Measurements from ENCODE around the gene SATB1. TPM values are rescaled to one million over a fixed set of nuclear protein-coding genes. Genes with fewer than 3 reads are reported as not detected.

SATB1 gene
- total and polyA plus RNA-seq, 2 of the 4 experiments (the other 2 are of a cell fraction): 7.5 to 10.7 TPM

DNA sequence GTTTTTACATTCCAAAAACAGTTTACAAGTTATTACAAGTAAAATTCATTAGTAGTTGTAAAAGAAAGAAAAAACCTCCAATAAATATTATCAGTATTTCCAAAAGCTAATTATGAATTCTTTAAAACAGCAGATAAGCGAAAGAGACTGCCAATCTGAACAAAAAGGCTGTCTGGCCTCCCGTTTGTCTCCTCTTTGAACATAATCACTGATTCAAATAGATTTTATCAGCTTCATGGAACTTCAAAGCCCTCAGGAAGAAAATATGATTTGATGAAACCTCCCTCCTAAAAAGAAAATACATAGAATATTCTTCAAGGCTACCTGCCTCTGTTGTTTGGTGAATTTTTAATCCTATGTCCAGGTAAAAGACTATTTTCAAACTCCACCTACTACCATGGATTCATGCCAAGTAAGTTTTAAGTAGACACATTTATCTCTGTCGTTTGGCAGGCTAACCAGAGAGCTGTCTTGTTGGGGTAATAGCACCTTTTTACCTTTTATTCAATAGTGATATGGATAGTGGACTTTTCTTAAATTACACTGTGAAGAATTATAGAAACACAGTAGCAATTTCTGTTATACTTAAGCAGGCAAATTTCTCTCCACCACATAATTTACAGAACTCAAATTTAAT, 35.0 kb downstream of the SATB1 start:
- no peaks in the 10 kb centered on the region for H3K79me1 ChIP-seq (ENCODE audit: low read depth in 1 of 2, low read length in 2 of 2)
- no peak overlapping the region for H3K18ac ChIP-seq (ENCODE audit: low read depth, low read length)
- H2BK20ac ChIP-seq (ENCODE audit: low read depth, low read length): no peak overlapping the region
- no CpG with 5 or more reads among the region's 3 CpGs for WGBS, 2 experiments (ENCODE audit: extremely low coverage in 2 of 2, insufficient read length in 1 of 2)
- no peak overlapping the region for H3K27ac ChIP-seq (ENCODE audit: insufficient read depth, low read length)
- intact Hi-C loops (cut with micrococcal nuclease) (no loop called here), in situ Hi-C loops (cut with MboI; ENCODE audit: low sequenced_read_pairs) (no loop called here), dilution Hi-C loops (cut with HindIII; ENCODE audit: low sequenced_read_pairs, unreplicated experiment) (no loop called here)
- H2BK120ac ChIP-seq (ENCODE audit: low read depth, low read length): no peak overlapping the region
- no peak overlapping the region for H4K5ac ChIP-seq (ENCODE audit: low read depth, low read length)
- no peak overlapping the region for H2BK5ac ChIP-seq (ENCODE audit: low read depth, low read length, poor library complexity, severe bottlenecking)
- no peaks in the 10 kb centered on the region for H3K27me3 ChIP-seq (ENCODE audit: control insufficient read depth, insufficient read depth, low read length)
- H4K20me1 ChIP-seq (ENCODE audit: insufficient read depth, low read length): no peaks in the 10 kb centered on the region
- POLR2A ChIA-PET (ENCODE audit: unreplicated experiment): no interaction called here
- H3K9me3 ChIP-seq (ENCODE audit: control insufficient read depth, insufficient read depth, low read length): no peaks in the 10 kb centered on the region
- H2AFZ ChIP-seq (replicated peaks; ENCODE audit: low read length, poor library complexity): no peak overlapping the region
- no peak for ATAC-seq (ENCODE audit: low read depth)
- H3K14ac ChIP-seq (replicated peaks; ENCODE audit: low read depth, low read length): no peak overlapping the region
- H3K9ac ChIP-seq (ENCODE audit: low read depth, low read length): no peak overlapping the region
- no peak overlapping the region for H2AK5ac ChIP-seq (ENCODE audit: low read depth, low read length)
- no peaks in the 10 kb centered on the region for H3K4me1 ChIP-seq (ENCODE audit: control insufficient read depth, insufficient read depth, low read length)
- no peak overlapping the region for H3K4me3 ChIP-seq (ENCODE audit: insufficient read depth, low read depth, low read length)
- no peak overlapping the region for H4K8ac ChIP-seq (ENCODE audit: low read depth in 2 of 2, low read length in 2 of 2)
- no peak overlapping the region for H3K4ac ChIP-seq (ENCODE audit: low read depth, low read length)
- no peak for DNase-seq
- H2AK9ac ChIP-seq (replicated peaks; ENCODE audit: low read depth, low read length, poor library complexity): no peak overlapping the region
- CTCF ChIA-PET: interaction anchor here (1.1 to 2.0 kb wide), 4 partner anchors 8 to 745 kb away, joined by 4 to 15 read pairs (median 7); no protein-coding TSS in a partner anchor
- TF ChIP-seq RAD21 (IDR thresholded peaks at IDR 0.05; ENCODE audit: low read length): no peak
- no peak for TF ChIP-seq CEBPB (IDR thresholded peaks at IDR 0.05; ENCODE audit: low read depth, low read length)
- TF ChIP-seq MAFK (IDR thresholded peaks at IDR 0.05; ENCODE audit: low read depth, low read length): no peak
- TF ChIP-seq, protein P1, sequence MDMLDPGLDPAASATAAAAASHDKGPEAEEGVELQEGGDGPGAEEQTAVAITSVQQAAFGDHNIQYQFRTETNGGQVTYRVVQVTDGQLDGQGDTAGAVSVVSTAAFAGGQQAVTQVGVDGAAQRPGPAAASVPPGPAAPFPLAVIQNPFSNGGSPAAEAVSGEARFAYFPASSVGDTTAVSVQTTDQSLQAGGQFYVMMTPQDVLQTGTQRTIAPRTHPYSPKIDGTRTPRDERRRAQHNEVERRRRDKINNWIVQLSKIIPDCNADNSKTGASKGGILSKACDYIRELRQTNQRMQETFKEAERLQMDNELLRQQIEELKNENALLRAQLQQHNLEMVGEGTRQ (IDR thresholded peaks at IDR 0.05; ENCODE audit: low read depth, low read length): no peak
- TF ChIP-seq BHLHE40 (IDR thresholded peaks at IDR 0.05; ENCODE audit: low read depth, low read length): no peak
- TF ChIP-seq RCOR1 (IDR thresholded peaks at IDR 0.05; ENCODE audit: insufficient replicate concordance, low read length): no peak
- TF ChIP-seq, protein P2, sequence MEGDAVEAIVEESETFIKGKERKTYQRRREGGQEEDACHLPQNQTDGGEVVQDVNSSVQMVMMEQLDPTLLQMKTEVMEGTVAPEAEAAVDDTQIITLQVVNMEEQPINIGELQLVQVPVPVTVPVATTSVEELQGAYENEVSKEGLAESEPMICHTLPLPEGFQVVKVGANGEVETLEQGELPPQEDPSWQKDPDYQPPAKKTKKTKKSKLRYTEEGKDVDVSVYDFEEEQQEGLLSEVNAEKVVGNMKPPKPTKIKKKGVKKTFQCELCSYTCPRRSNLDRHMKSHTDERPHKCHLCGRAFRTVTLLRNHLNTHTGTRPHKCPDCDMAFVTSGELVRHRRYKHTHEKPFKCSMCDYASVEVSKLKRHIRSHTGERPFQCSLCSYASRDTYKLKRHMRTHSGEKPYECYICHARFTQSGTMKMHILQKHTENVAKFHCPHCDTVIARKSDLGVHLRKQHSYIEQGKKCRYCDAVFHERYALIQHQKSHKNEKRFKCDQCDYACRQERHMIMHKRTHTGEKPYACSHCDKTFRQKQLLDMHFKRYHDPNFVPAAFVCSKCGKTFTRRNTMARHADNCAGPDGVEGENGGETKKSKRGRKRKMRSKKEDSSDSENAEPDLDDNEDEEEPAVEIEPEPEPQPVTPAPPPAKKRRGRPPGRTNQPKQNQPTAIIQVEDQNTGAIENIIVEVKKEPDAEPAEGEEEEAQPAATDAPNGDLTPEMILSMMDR (conservative IDR thresholded peaks at IDR 0.05; ENCODE audit: low read depth, low read length): no peak
- TF ChIP-seq NFE2L2 (IDR thresholded peaks at IDR 0.05; ENCODE audit: low read depth, low read length): no peak
- no peak for TF ChIP-seq RFX5 (IDR thresholded peaks at IDR 0.05; ENCODE audit: low read depth, low read length)
- no peak for TF ChIP-seq POLR2A (IDR thresholded peaks at IDR 0.05; ENCODE audit: low read depth, low read length)
- TF ChIP-seq CHD1 (IDR thresholded peaks at IDR 0.05; ENCODE audit: low read depth, low read length): no peak
- TF ChIP-seq MXI1 (IDR thresholded peaks at IDR 0.05; ENCODE audit: borderline replicate concordance, low read depth, low read length): no peak
- TF ChIP-seq, protein P3, sequence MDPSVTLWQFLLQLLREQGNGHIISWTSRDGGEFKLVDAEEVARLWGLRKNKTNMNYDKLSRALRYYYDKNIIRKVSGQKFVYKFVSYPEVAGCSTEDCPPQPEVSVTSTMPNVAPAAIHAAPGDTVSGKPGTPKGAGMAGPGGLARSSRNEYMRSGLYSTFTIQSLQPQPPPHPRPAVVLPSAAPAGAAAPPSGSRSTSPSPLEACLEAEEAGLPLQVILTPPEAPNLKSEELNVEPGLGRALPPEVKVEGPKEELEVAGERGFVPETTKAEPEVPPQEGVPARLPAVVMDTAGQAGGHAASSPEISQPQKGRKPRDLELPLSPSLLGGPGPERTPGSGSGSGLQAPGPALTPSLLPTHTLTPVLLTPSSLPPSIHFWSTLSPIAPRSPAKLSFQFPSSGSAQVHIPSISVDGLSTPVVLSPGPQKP (IDR thresholded peaks at IDR 0.05; ENCODE audit: borderline replicate concordance, low read depth, low read length): no peak
- TF ChIP-seq SMC3 (IDR thresholded peaks at IDR 0.05; ENCODE audit: low read depth, low read length): no peak
- TF ChIP-seq FOS (IDR thresholded peaks at IDR 0.05; ENCODE audit: low read depth, low read length): no peak
- TF ChIP-seq MAZ (IDR thresholded peaks at IDR 0.05; ENCODE audit: borderline replicate concordance, low read depth, low read length): no peak
- H3K9me1 ChIP-seq (ENCODE audit: insufficient read depth, low read length): no peaks in the 10 kb centered on the region
- H3K4me2 ChIP-seq (ENCODE audit: low read depth, low read length): no peak overlapping the region
- H3K36me3 ChIP-seq (ENCODE audit: control insufficient read depth, insufficient read depth, low read length): peaks cover 2% of the 10 kb centered on the region
- no peak overlapping the region for H4K91ac ChIP-seq (ENCODE audit: insufficient read depth, low read depth, low read length)
- no TSS peak for BruUV-seq (replicated peaks)
- H3K56ac ChIP-seq (ENCODE audit: extremely low read depth, insufficient read depth, low read length): no peak overlapping the region
- no peak overlapping the region for H2BK15ac ChIP-seq (ENCODE audit: low read depth, low read length)
- H3K23ac ChIP-seq (ENCODE audit: low read depth, low read length): no peak overlapping the region

Measured in IMR-90 (cell line).